ENCODE results near the gene ETV3.

The ETV3 gene

GRCh38 chr1:157086299-157086698, 51.9 kb downstream of the ETV3 start:
- no peak for ATAC-seq
- no peak for TF ChIP-seq RARB (CRISPR knock-in tag; IDR thresholded peaks at IDR 0.05)
- TF ChIP-seq ZNF565 (CRISPR knock-in tag; conservative IDR thresholded peaks at IDR 0.05; ENCODE audit: low read depth), result no peak
- no peak for TF ChIP-seq ZNF70 (CRISPR knock-in tag; IDR thresholded peaks at IDR 0.05)

GRCh38 chr1:157085421-157085820, 52.8 kb downstream of the ETV3 start:
- TF ChIP-seq ZNF8 (CRISPR knock-in tag; IDR thresholded peaks at IDR 0.05) (no peak), BACH2 (CRISPR knock-in tag; IDR thresholded peaks at IDR 0.05; ENCODE audit: borderline replicate concordance) (no peak), ARNTL (CRISPR knock-in tag; IDR thresholded peaks at IDR 0.05; ENCODE audit: borderline replicate concordance, low read depth) (no peak), ZNF70 (CRISPR knock-in tag; IDR thresholded peaks at IDR 0.05) (no peak), TSHZ2 (CRISPR knock-in tag; IDR thresholded peaks at IDR 0.05) (no peak), ZFP3 (CRISPR knock-in tag; IDR thresholded peaks at IDR 0.05) (no peak), ISL1 (CRISPR knock-in tag; IDR thresholded peaks at IDR 0.05) (no peak)
- no peak for ATAC-seq

- ATAC-seq, result no peak
- TF ChIP-seq TCF4 (CRISPR knock-in tag; IDR thresholded peaks at IDR 0.05; ENCODE audit: borderline replicate concordance) (no peak), ZFP3 (CRISPR knock-in tag; IDR thresholded peaks at IDR 0.05) (no peak), ISL1 (CRISPR knock-in tag; IDR thresholded peaks at IDR 0.05) (no peak), ZFP30 (CRISPR knock-in tag; IDR thresholded peaks at IDR 0.05) (no peak), GLIS3 (CRISPR knock-in tag; IDR thresholded peaks at IDR 0.05) (no peak), PATZ1 (CRISPR knock-in tag; IDR thresholded peaks at IDR 0.05; ENCODE audit: borderline replicate concordance) (no peak), SNAI2 (CRISPR knock-in tag; IDR thresholded peaks at IDR 0.05) (no peak), ZNF70 (CRISPR knock-in tag; IDR thresholded peaks at IDR 0.05) (no peak), POU6F1 (CRISPR knock-in tag; IDR thresholded peaks at IDR 0.05; ENCODE audit: borderline replicate concordance, low read depth) (no peak)
Observed at GRCh38 chr1:157084720-157085119, 53.5 kb downstream of the ETV3 start.

GRCh38 chr1:157081707-157082106, 56.5 kb downstream of the ETV3 start:
- no peak for ATAC-seq
- TF ChIP-seq ESRRG (CRISPR knock-in tag; IDR thresholded peaks at IDR 0.05), result no peak
- no peak for TF ChIP-seq ISL1 (CRISPR knock-in tag; IDR thresholded peaks at IDR 0.05)
- TF ChIP-seq ZNF565 (CRISPR knock-in tag; conservative IDR thresholded peaks at IDR 0.05; ENCODE audit: low read depth), result no peak
- no peak for TF ChIP-seq ZFP3 (CRISPR knock-in tag; IDR thresholded peaks at IDR 0.05)
- TF ChIP-seq OSR1 (CRISPR knock-in tag; IDR thresholded peaks at IDR 0.05), result no peak
- no peak for TF ChIP-seq RARB (CRISPR knock-in tag; IDR thresholded peaks at IDR 0.05)
- TF ChIP-seq CSDC2 (CRISPR knock-in tag; IDR thresholded peaks at IDR 0.05), result no peak

- no peak for ATAC-seq
- no peak for TF ChIP-seq SNAI2 (CRISPR knock-in tag; IDR thresholded peaks at IDR 0.05)
- no peak for TF ChIP-seq ZC3H10 (CRISPR knock-in tag; IDR thresholded peaks at IDR 0.05)
- no peak for TF ChIP-seq ZFP30 (CRISPR knock-in tag; IDR thresholded peaks at IDR 0.05)
- TF ChIP-seq CSDC2 (CRISPR knock-in tag; IDR thresholded peaks at IDR 0.05), result no peak
- TF ChIP-seq PATZ1 (CRISPR knock-in tag; IDR thresholded peaks at IDR 0.05; ENCODE audit: borderline replicate concordance), result no peak
- TF ChIP-seq CREB5 (CRISPR knock-in tag; IDR thresholded peaks at IDR 0.05; ENCODE audit: low read depth), result no peak
- TF ChIP-seq TOX (CRISPR knock-in tag; IDR thresholded peaks at IDR 0.05; ENCODE audit: borderline replicate concordance), result no peak
- no peak for TF ChIP-seq CSRNP3 (CRISPR knock-in tag; IDR thresholded peaks at IDR 0.05)
Observed at GRCh38 chr1:157080714-157081113, 57.5 kb downstream of the ETV3 start.

Measured in SK-N-SH treated with all-trans-retinoic acid at 6 μM for 48 hours (cell line).